ENCODE results near the gene CEP70.
"Not testable (repeated sequence)": the region's sequence is repeated elsewhere in the genome, so short reads cannot be mapped to it uniquely, and the experiment has no call there.

The CEP70 gene

DNA sequence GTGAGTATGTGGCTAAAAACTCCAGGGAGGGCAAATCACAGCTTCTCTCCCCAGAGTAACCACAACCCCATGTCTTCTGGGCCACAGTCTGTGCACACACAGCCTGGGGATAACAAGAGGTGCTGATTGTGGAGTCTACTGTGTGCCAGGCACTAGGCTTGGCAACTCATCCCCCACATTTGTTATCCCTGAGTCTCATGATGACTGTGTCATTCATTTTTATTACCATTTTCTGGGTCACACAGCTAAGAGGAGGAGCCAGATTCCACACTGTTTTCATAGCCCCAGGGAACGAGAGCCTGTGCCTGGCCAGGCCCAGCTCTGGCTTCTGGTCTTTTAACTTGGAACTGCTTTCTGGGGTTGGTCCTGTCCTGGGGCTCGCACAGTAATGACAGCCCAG, 125.2 kb downstream of the CEP70 start:
- no peak for DNase-seq (ENCODE audit: low read depth in 2 of 2)

DNA sequence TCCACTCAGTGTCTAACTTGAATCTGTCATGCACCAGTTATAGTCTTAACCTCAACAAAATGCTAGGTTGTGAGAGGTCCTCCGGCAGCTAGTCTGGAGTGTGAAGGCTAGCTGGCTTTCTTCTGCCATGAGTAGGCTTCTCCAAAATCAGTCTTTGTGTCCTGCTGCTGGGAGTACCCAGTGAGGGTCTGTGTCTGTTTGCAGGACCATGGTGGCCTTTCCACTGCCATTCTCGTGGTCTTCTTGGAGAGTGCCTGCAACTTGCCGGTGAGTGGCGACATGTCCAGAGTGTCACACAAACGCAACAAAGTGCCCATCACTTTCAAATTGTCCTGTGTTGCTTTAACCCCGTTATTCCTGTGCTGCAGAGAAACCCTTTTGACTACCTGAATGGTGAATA, 125.6 kb downstream of the CEP70 start:
- no peak for DNase-seq (ENCODE audit: low read depth in 2 of 2)

DNA sequence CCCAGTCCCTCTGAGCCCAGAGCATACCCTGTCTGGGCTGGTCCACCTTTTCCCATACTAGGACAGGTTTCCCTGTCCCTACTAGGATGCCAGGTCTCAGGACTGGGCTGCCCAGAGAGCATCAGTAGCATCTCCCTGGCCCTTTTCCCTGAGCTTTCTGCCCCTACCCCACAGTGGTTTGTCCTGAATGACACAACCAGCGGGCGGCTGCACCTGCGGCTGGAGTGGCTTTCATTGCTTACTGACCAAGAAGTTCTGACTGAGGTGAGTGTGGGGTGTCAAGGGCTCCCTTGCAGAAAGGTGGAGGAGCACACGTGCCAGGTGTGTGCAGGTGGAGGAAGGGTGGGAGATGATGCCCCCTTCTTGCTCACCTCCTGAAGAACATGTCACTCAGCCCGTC, 126.1 kb downstream of the CEP70 start:
- no peak for DNase-seq (ENCODE audit: low read depth in 2 of 2)

DNA sequence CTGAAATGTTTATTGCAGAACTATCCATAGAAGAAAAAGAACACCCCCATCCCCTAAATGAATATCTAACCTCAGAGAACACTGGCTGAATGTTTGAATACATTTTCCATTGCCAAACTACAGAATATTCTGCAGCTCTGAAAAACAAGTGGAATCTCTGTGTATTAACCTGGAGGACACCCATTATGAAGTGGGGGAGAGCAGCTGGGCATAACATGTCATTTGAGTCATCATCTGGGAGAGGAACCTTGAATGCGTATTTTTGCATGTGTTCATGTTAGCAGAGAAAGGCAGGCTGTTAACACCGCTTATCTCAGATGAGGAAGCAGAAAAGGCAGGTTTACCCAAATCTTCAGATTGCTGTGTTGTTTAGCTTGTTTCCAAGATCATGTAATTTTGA, 128.1 kb downstream of the CEP70 start:
- no peak for DNase-seq (ENCODE audit: low read depth in 2 of 2)

DNA sequence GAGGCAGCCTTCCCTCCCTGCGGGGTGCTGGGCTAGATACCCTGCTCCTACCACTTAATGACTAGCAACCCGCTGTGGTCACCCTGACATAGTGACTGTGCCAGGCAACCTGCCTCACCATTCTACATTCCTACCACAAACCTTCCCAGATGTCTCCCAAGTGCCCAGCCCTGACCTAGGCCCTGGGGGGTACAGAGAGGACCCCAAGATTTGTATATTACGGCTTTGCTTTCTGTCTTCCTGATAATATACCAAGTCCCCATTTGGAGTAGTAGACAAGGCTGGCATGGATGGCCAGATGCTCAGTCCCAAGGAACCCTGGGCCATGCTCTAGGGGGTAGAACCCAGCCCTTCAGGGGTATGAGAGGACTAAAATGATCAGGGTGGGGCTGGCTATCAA, 128.6 kb downstream of the CEP70 start:
- no peak for DNase-seq (ENCODE audit: low read depth in 2 of 2)

DNA sequence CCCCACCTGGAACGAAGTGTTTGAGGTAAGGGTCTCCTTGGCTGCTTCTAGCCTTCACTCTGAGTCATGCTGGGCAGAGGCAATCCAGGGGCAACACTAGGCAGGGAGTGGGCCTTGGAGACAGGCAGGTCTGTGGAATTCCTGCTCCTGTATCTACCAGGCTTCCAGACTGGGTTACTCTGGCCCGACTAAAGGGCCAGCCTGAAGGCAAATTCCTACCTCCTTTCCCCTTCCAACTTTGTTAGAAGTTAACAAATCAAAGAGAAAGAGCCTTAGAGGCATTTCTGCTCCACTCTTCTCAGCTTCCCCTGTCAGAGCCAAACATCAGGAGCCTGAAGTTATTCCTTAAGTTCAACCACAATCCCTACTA, 129.6 kb downstream of the CEP70 start:
- no peak for DNase-seq (ENCODE audit: low read depth in 2 of 2)

DNA sequence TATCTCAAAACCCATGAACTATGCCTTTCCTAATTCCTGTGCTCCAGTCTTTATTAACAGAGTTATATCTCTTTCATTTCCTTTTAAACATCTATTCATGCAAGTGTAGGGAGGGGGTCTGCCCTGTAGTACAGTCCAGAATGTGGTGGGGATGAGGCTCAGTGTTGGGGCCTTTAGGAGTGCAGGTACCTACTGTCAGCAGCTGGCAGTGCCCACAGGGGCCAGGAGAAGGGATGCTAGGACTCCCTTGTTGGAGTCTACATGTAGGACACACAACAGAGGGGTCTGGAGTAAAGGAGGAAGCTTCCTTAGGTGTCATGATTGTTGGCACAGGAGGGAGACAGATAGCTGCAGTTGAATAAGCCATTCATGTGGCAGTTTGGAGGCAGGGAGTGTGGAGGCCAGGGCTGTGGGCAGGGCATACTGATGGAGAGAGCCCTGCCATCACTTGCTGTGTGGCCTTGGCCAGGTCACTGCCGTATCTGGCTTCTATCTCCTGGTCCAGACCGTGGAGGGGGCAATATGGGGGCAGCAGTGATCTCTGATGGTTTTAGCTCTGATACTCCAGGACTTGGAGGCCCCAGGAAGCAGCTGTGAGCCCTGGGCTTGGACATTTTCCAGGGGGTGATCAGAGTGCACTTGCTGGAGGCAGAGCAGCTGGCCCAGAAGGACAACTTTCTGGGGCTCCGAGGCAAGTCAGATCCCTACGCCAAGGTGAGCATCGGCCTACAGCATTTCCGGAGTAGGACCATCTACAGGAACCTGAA, 130.2 kb downstream of the CEP70 start:
- DNase-seq (ENCODE audit: low read depth in 2 of 2) = no peak

DNA sequence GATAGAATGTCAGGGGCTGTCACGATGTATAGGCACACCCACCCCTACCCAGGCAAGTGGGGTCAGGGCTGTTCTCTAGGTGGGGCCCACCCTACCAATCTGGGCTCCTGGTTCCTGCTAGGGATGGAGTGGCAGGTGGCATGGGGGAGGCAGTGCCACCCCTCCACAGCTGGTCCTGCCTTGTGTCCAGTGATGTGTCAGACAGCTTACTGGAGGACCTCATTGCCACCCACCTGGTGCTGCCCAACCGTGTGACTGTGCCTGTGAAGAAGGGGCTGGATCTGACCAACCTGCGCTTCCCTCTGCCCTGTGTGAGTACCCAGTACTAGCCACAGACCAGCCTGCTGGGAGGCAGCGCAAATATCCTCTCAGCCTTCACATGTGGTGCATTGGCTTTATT, 132.2 kb downstream of the CEP70 start:
- DNase-seq (ENCODE audit: low read depth in 2 of 2) = no peak

DNA sequence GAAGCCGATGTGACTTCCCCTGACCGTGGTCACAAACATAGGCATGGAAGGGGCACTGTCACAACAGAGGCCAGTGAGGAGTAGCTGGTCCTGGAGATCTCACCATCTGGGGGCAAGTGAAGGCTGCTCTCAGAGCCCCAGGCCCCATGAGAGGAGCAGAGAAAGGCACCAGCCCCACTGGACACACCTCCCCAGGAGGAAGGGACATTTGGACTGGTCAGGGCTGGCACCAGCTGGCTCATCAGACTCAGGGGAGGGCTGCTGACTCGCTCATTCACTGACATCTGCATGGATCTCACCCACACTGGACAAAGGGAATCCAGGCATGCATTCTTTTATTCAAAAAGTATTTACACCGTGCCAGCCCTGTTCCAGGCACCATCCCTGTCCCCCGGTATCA, 132.8 kb downstream of the CEP70 start:
- DNase-seq (ENCODE audit: low read depth in 2 of 2) = no peak

DNA sequence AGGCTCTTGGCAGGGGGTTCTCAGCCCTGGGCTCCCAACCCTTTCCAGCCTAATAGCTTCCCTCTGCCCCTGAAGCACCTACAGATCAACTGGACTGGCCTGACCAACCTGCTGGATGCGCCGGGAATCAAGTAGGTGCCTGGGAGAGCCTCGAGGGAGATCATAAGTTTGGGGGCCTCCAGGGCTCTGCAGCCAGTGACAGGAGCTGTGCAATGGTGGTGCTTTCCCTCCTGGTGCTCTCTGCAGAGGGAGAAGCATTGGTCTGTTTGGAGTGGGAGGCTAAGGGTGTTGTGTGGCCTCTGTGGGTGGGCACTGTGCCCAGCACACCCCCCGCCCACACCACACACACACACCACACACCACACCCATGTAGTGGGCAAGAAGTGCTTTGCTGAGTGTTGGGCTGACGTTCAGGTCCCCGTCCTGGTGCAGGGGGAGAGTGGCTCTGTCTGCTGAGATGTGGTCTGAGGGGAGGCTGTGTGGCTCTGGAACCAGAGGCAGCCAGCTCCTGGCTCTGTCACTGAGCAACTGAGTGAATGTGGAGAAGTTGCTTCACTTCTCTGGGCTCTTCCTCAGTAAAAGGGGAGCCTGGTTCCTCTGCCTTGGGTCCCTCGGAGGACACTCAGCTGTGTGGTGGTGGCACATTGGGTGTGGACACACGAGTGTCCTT, 133.4 kb downstream of the CEP70 start:
- no peak for DNase-seq (ENCODE audit: low read depth in 2 of 2)

DNA sequence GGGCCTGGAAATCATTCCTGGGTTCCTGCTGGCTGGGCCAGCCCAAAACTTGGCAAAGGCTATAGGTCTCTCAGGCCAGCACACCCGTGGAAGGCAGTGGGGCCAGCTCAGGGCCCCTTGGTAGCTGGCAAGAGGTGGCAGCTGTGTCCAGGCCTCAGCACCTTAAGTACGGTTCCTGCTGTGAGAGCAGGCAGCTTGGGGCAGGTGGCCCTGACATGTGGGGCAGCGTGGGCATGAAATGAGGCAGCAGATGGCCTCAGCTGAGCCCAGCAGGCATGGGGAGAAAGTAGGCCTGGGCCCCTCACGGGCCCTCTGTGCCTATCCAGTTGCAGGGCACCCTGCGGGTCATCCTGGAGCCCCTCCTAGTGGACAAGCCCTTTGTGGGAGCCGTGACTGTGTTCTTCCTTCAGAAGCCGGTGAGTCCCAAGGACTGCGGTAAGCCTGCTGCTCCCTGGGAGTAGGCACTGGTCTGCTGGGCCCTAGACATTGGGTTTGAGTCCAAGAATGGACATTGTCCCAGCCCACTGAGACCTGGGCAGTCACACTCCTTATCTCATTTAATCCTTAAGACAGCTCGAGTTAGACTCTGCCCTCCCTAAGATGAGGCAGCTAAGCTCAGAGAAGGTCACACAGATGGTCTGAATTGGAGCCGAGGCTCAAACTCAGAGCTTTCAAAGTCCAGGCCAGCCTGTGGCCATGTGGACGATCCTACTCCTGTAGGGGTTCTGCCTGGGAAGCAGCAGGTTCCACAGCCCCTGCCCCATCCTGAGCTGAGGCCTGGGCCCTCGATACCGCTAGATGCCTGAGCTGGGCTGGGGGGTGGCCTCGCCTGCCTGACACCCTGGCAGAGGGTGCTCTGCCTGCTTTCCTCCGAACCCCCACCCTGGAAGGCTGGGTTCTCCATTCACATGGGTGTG, 134.2 kb downstream of the CEP70 start:
- DNase-seq (ENCODE audit: low read depth in 2 of 2) = no peak

DNA sequence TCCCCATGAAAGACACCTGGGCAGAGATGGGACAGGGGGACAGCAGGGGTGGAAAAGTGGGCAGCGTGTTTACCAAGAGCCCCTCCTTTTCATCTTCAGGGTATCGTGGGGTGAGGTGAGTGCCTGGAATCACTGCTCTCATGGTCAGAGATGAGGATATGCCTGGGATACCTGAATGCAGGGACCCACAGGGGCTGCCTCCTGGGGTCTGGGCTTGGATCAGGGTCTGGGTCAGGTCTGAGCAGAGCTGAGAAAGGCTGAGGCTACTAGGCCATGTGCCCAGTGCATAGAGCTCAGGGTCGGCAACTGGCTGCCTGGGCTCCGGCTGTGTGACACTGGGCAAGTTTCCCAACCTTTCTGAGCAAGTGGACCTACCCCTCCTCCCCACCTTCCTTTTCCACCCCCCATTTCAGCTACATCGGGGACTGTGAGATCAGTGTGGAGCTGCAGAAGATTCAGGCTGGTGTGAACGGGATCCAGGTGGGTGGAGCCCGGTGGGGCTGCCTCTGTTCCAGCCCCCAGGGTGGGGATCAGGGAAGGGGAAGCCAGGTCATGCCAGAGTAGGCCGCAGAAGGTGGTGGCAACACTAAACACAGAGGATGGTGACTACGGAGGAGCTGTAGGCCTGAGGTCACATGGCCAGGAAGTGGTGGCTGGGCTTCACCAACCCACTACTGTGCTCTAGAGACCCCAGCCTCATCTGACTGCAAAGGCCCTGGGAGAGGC, 135.1 kb downstream of the CEP70 start:
- DNase-seq (ENCODE audit: low read depth in 2 of 2) = no peak

DNA sequence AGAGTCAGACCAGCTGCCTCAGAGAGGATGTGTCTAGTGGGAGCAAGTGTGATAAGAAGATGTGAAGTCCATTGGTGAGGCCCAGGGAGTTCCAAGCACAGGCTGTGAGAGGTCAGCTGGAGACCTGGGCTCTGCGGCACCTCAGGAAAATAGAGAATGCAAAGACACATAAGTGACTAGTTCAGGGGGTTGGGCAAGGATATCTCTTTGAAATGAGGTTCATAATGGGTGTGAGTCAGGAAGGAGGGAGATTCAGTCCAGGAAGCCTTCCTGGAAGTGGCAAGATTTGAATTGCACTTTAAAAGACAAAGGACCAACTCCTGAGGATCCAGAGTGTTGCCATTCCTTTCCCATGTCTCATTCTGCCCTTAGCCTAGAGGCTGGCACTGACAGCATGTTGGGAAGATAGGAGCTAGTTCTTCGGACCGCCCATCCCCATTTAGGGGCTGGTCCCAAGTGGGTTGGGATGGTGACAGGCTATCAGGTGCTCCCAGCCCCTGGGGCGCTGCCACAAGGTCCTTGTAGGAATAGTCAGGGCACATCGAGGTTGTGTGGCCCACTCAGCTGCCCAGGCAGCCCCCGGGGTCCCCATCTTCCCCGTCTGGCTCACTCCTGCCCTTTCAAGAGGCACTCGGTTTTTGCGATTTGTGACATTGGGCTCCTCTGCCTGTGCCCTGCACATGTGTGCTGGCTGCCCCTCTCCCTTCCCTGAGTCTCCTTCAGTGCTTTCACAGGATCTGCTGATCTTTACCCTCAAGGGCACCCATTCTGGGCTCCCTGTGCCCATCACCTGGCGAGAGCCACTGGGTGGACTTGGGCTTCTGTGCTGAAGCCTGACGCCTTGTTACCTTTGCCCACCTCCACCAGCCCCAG, 136.0 kb downstream of the CEP70 start:
- no peak for DNase-seq (ENCODE audit: low read depth in 2 of 2)

DNA sequence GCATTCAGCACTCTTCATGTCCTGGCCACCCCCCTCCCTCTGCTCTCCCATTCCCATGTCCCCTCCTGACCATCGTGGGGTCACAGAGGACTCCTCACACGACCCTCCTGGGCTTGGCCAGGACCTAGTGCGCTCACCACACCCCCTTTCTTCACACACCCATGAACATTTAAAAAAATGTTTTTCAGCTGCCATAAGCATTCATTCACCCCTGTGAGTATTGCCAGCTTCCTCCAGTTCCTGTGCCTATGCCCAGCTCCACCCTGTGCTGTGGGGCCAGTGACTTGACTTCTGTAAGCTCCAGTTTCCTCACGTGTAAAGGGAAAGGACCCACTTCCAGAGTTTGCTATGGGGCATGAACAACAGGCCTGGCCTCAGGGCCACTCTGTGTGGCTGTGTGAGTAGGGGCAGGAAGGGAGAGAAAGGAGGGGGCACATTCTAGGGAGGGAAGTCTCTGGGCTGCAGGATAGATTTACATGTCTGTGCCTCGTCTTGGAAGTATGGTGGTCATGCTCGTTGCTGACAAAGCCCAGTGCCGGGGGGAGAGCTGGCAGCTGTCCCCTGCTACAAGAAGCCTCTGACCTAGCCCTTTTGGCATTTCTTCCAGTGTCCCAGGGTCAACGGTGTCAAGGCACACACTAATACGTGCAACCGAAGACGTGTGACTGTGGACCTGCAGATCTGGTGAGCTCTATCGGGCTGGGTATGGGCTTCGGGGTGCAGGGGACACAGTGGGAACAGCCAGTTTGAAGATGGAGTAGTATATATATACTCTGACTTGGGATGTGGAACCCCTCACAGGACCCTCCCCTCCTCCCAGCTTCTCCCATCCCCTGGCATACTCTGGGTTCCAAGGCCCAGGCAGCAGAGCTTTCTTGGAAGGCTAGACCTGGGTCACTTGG, 136.8 kb downstream of the CEP70 start:
- no peak for DNase-seq (ENCODE audit: low read depth in 2 of 2)

DNA sequence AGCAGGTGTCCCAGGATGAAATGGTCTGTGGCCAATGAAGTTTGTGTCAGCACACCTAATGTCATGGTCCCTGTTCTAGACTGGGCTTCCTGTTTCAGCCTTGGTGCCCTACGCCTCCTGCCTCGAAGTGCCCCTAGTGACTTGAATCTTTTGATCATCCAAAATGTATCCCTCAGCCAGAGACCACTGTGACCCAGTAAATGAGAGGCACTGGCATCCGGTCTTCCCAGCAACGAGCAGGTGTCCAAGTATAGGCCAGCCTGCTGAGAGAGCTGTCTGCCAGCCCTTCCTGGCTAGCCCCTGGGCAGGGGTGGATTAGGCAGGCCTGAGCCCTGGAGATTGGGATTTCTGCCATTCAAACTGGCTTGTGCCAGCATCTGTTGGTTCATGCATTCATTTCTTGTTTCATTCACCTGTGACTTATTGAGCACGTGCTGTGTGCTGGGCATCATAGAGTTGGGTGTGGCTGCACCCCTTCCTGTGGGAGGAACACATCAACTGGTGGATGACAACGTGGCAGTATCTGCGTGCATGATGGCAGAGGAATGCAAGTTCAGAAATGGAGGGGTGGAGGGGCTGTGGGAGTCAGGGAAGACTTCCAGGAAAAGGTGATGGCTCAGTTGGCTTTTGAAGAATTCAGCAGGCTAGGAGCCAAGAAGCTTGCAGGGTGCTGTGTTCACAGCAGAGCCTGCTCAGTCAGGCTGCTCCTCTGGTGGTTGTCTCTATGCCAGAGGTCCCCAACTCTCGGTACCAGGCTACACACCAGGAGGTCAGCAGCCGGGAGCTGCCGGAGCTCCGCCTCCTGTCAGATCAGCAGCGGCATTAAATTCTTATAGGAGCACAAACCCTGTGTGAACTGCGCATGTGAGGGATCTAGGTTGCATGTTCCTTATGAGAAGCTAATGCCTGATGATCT, 138.0 kb downstream of the CEP70 start:
- DNase-seq (ENCODE audit: low read depth in 2 of 2) = no peak

DNA sequence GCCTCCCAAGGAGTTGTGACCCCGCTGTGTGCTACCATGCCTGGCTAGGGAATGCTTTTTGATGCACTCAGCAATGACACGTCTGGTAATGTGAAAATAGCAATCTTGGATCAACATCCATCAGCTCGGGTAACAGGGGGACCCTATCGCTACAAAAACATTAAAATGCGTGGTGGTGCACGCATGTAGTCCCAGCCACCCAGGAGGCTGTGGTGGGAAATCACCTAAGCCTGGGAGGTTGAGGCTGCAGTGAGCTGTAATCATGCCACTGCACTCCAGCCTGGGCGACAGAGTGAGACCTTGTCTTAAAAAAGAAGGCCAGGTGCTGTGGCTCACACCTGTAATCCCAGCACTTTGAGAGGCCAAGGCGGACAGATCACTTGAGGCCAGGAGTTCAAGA, 140.1 kb downstream of the CEP70 start:
- not testable (repeated sequence) for DNase-seq (ENCODE audit: low read depth in 2 of 2)

DNA sequence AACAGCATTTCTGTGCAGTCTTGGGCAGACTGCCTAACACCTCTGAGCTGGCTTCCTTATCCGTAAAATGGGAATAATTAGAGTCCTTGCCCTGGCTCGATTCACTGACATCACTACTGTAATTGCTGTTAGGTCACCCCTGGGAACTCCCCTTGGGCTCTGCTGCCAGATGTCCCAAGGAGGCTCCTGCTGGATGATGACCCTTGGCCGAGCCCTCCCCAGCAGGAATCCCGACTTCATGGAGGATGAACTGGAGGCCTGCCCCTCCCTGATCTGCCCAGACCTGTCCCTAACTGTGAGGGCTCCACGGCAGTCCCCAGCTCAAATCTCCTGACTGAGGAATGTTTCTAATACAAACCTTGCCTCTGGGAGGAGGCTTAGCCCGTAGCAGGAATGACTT, 141.6 kb downstream of the CEP70 start:
- DNase-seq (ENCODE audit: low read depth in 2 of 2) = no peak

DNA sequence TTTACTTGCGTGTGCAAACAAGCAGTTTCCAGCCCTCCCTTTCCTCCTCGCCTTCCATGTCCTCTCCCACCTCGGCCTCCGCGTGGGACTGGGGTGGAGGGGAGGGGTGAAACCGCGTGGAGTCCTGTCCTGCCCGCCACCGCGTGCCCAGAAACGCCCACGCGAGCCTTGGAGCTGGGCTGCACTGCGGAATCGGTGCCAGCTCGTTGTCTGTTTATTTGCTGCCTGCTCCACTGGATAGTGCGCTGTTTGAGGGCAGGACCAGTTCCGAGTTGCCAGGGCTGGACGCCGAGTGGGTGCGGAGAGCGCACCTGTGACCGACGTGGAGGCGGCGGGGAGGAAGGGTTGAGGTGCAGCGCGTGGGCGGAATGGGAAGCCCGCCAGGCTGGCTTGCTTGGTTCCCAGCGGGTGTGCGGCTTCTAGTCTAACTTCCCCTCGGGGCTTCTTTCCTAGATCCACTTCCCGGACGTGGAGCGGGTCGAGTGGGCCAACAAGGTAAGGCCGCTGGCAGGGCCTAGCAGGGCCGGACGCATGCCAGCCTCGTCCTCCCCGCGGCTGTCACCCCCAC, 142.4 kb downstream of the CEP70 start:
- no peak for DNase-seq (ENCODE audit: low read depth in 2 of 2)
